HG03378 (cell line): ENCODE data around the gene TMPRSS13.
"Not testable (repeated sequence)": the region's sequence is repeated elsewhere in the genome, so short reads cannot be mapped to it uniquely, and the experiment has no call there.

ENCODE experiments used
- ATAC-seq: cut with Tn5 transposase; IDR thresholded peaks from one replicate; pipeline ENCODE4 v1.9.1; 2021; ENCODE audit warnings: mild to moderate bottlenecking, moderate library complexity; ENCODE audit not compliant: unreplicated experiment

Gene TMPRSS13

DNA sequence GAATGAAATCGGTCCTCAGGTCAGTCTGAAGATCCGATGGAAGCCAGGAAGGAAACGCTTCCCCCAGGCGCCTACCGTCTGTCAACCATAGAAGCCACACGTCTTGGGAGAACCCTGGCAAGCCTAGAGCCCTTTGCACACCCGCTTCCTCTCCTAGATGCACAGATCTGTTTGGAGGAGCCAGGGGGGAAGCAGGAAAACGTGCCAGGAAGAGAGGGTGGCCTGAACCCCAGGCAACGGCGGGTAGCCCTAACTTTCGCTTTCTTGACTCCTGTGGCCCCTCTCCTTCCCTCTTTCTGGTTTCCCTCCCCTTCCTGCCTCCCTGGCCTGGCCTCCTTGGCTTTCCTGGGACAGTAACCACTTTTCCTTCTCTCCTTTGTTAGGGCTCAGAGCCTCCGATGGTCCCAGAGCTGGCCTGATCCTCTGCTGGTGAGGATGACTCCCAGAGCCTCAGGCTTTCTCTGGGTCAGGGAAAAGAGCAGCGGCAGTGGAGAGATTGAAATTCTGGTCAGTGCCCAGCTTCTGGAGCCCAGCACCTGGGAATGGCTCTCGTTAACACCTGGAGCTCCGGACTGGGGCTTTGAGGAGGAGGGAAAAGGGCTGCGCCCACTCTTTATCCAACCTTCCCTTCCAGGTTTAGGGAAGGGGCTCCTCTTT lies 54.8 kb downstream of the TMPRSS13 start:
- ATAC-seq = no peak

DNA sequence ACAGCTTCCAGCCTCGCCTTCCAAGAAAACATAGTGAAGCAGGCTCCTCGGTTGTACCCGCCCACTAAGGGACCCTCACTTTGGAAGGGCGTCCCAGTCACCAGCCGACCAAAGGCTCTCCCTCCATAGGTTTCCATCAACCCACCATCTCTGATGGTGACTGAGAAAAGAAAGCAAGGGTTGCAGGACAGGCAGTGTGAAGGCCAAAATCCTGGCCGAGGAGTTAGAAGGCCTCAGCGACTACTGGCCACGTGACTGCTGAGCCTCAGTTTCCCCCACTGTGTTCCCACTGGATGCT lies 55.4 kb downstream of the TMPRSS13 start:
- no peak for ATAC-seq

GRCh38 chr11:117872975-117873827 lies 56.0 kb downstream of the TMPRSS13 start:
- ATAC-seq = no peak

DNA sequence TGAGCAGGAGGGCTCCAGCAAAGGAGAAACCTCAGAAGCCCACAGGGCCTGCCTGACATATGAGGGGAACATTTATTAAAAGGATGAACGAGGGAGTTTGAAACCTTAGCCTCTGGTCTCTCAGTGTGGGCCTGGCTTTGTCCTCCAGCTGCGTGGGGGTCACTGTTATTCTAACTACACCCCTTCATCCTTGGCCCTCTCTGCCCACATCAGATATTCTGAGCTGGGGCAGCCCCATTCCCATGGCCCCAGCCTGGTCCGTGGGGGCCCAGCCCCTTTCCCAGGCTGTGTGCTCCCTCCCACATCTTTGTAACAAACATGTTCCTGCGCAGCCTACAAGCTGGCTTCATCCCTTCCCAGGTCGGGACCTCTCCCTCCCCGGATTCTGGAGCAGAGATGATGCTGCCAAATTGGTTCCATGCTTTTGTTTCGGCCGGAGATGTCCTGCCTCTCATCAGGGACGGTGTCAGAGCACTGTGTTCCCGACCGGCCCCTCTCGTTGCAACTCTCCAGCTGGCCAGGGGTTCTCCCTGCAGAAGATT lies 56.7 kb downstream of the TMPRSS13 start:
- no peak for ATAC-seq

DNA sequence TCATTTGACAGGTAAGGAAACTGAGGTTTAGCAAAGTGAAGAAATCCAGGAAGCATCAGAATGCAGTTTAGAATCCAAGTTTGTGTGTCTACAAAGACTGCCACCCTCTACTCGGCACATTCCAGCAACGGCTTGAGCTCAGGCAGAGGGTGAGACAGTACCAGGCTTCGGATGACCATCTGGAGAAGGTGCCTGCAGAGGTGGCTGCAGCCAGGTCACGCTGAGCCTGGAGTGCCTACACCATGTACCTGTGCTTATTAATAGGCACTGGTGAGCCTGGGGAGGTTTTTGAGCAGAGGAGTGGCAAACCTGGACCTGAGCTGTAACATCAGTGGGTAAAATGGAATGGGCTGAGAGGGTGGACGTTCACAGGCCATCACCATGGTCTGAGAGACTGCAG lies 57.4 kb downstream of the TMPRSS13 start:
- no peak for ATAC-seq

DNA sequence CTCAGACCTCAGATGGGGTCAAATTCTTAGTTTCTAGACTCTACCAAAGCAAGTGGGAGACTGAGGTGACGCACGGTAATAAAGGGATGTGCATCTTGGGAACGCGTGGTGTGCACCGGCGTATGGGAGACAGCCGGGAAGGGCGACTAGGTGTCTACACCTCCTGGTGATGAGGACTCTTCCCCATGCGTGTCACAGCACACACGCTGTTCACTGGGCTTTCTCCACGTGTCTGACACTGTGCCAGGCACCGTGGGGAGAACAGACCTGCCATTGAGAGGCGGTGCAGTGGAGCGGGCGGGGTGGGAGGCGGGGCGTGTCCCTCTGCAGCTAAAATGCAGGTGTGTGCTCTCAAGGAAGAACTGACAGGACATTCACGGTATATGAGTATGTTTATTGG lies 58.0 kb downstream of the TMPRSS13 start:
- ATAC-seq = no peak

GRCh38 chr11:117870103-117870952 lies 58.9 kb downstream of the TMPRSS13 start:
- ATAC-seq = no peak

DNA sequence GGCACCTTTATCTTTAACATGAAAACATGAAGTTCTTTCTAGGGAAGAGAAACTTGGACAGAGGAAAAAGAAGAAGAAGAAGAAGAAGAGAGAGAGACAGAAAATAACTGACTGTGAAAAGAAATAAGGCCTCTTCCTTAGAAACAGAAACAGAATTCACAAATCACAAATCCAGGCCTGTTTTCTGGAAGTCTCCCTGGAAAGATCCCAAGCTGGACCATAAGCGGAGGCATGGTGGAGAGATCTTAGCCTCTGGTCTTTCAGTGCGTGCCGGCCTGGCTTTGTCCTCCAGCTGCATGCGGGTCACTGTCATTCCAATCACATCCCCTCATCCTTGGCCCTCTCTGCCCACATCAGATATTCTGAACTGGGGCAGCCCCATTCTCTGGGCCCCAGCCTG lies 59.6 kb downstream of the TMPRSS13 start:
- no peak for ATAC-seq

- ATAC-seq = no peak
Measured at GRCh38 chr11:117868815-117869561, 60.2 kb downstream of the TMPRSS13 start.

DNA sequence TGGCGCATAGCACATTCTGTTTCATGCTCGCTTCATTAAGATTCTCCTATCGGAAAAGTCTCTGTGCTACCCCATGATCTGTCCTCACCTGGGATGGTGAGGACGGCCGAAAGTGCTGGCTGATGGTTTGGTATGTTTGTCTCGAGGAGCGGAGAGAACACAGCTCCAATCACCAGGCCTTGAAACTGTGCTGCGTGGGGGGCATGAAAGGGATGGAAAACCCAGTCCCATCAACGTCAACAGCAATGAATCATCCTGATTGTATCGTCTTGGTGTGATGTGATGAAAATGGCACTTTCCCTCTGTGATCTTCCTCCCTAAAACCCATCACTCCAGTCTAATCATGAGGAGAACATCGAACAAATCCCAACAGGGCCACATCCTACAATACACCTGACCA lies 61.1 kb downstream of the TMPRSS13 start:
- no peak for ATAC-seq

DNA sequence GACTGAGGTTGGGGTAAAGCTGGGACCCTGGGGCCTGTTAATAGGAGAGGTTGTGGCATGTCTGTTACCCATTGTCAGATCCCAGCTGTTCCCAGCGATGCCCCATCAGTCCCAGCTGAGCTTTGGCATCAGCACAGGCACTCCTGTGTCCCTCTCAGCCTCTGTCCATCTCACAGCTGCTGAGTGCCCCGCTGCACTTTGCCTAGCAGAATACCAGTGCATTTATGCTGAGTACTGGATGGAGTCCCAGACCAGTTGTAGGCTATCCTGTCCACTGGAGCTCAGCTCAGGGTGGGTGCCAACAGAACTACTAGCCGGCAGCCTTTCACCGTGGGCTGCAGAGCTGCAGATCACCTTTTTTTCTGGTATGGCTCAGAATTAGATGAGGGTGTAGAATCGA lies 62.7 kb downstream of the TMPRSS13 start:
- ATAC-seq = no peak

DNA sequence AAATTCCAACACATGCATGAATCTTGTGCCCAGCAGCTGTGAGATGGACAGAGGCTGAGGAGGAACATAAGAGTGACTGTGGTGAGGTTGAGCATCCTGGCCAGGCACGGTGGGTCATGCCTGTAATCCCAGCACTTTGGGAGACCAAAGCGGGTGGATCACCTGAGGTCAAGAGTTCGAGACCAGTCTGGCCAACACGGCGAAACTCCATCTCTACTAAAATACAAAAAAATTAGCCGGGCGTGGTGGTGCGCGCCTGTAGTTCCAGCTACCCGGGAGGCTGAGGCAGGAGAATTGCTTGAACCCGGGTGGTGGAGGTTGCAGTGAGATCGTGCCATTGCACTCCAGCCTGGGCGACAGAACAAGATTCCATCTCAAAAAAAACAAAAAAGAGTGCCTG lies 63.7 kb downstream of the TMPRSS13 start:
- not testable (repeated sequence) for ATAC-seq

DNA sequence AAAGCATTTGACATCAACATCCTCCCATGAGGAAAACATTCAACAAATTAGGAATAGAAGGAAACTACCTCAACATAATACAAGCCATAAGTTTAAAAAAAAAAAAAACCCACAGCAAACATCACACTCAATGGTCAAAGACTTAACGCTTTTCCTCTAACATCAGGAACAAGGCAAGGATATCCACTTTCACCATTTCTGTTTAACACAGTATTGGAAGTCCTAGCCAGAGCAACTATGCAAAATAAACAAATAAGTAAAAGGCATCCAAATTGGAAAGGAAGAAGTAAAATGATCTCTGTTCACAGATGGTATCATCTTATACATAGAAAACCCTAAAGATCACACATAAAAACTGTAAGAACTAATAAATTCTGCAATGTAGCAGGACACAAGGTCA lies 65.8 kb downstream of the TMPRSS13 start:
- no peak for ATAC-seq

- ATAC-seq = no peak
Measured at GRCh38 chr11:117862753-117863152, 66.4 kb downstream of the TMPRSS13 start.

DNA sequence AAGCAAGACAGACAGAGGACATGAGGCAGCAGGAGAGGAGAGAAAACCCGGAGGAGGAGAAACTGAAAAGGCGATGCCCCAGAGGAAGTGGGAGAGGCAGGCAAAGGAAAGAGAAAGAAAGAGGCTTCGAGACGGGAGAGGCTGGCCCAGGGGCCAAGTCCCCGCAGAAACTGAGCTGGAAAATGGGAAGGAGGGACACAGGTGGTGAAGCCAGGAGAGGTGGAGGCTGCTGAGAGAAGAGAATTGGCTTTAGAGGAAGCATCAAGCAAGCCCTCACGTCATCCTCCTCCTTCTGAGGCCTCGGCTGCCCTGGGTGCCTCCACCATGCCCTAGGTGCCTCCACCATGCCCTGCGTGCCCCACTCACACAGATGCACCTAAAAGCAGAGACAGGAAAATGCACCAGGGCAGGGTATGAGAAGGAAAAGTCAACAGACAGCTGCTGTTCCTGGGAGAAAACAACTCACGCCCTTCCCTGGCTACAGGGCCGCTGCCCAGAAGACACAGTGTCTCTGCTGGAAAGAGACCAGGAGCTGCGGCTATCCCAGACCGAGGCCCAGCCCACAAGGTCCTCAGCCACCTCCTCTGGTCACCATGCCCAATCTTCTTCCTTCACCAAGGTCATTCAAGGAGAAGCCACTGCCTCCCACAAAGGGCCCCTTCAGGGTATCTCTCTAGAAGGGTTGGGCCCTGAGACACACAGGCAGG lies 67.0 kb downstream of the TMPRSS13 start:
- no peak for ATAC-seq

GRCh38 chr11:117861151-117862018 lies 67.8 kb downstream of the TMPRSS13 start:
- no peak for ATAC-seq

- ATAC-seq = no peak
Measured at GRCh38 chr11:117860139-117860538, 69.1 kb downstream of the TMPRSS13 start.

DNA sequence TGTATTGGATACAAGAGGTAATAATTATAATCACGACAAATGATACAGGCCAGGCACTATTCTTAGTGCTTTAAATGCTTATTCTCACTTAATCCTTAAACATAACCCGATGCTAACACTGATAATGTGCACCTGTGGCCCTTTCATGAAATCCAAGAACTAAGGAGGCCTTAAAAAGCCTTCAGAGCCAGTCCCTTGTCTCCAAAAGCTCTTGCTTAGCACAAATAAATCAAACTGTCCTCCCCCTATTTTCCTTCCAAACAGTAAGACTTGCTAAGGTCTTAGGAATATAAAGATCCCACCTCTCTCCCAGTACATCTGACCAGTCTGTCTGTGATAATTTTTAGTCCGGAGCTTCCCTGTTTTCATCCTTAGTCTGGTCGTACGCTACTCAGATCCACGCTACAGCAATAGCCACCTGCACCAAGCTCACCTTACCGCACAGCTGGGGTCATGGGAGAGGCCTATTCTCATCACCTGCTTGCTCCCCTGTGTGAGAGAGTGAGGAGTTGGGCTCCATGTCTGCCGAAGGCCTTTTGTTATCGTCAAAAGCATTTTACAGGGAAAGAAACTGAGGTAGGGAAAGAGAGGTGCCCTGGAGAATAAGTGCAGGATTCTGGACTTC lies 69.6 kb downstream of the TMPRSS13 start:
- no peak for ATAC-seq

- ATAC-seq = no peak
Measured at GRCh38 chr11:117859061-117859460, 70.1 kb downstream of the TMPRSS13 start.
